BLaER1 treated with 17β-estradiol and CSF1 and Interleukin-3, amounts not matched to agents 10 nM and 100 nM (cell line): ENCODE data around the gene METTL14.

Source experiments
- H3K27ac ChIP-seq, 11 experiments: shearing (Covaris generic); formaldehyde crosslinking; 2 replicates each; pipeline ENCODE4 v1.8.1; 2022
- H3K27me3 ChIP-seq, 11 experiments: shearing (Covaris generic); formaldehyde crosslinking; 2 replicates each; pipeline ENCODE4 v1.8.1; 2022
- H3K36me3 ChIP-seq, 11 experiments: shearing (Covaris generic); formaldehyde crosslinking; 2 replicates each; pipeline ENCODE4 v1.8.1; 2022
- H3K4me1 ChIP-seq, 10 experiments: shearing (Covaris generic); formaldehyde crosslinking; 2 replicates each; pipeline ENCODE4 v1.8.1; 2022
- H3K4me2 ChIP-seq, 11 experiments: shearing (Covaris generic); formaldehyde crosslinking; 2 replicates each; pipeline ENCODE4 v1.8.1; 2022
- H3K4me3 ChIP-seq, 10 experiments: shearing (Covaris generic); formaldehyde crosslinking; 2 replicates each; pipeline ENCODE4 v1.8.1; 2022
- H3K9ac ChIP-seq, 11 experiments: shearing (Covaris generic); formaldehyde crosslinking; 2 replicates each; pipeline ENCODE4 v1.8.1; 2022
- H3K9me3 ChIP-seq, 11 experiments: shearing (Covaris generic); formaldehyde crosslinking; replicated peaks in 1 of 11; 2 replicates each; pipeline ENCODE4 v1.8.1; 2022
- H4K20me1 ChIP-seq, 11 experiments: shearing (Covaris generic); formaldehyde crosslinking; 2 replicates each; pipeline ENCODE4 v1.8.1; 2022
- Cebpa-rat ChIP-seq, 11 experiments: shearing (Covaris generic); IDR thresholded peaks; 2 replicates each; pipeline ENCODE4 v1.8.1; 2022

Gene METTL14

GRCh38 chr4:118754890-118755289 lies 69.7 kb downstream of the METTL14 start:
- Histone ChIP-seq H3K27me3 (no peaks in the 10 kb centered on the region), H3K9ac (no peak overlapping the region), H3K4me3 (no peak overlapping the region), H4K20me1 (peaks cover 0 to 10% (median 0%) of the 10 kb centered on the region in 11 experiments; a peak in 5 of 22 replicates), H3K27ac (no peak overlapping the region), H3K4me2 (no peak overlapping the region), H3K36me3 (peaks cover 32 to 99% (median 44%) of the 10 kb centered on the region in 11 experiments), H3K9me3 (no peaks in the 10 kb centered on the region), H3K4me1 (no peaks in the 10 kb centered on the region)
- no peak for TF ChIP-seq Cebpa-rat (IDR thresholded peaks at IDR 0.05)

GRCh38 chr4:118755438-118756226 lies 70.4 kb downstream of the METTL14 start:
- Histone ChIP-seq H3K4me2 (no peak overlapping the region), H4K20me1 (peaks cover 0 to 12% (median 0%) of the 10 kb centered on the region in 11 experiments; a peak in 5 of 22 replicates), H3K4me1 (no peaks in the 10 kb centered on the region), H3K36me3 (peaks cover 25 to 99% (median 46%) of the 10 kb centered on the region in 11 experiments), H3K27ac (no peak overlapping the region), H3K27me3 (no peaks in the 10 kb centered on the region), H3K4me3 (no peak overlapping the region), H3K9me3 (no peaks in the 10 kb centered on the region), H3K9ac (no peak overlapping the region)
- no peak for TF ChIP-seq Cebpa-rat (IDR thresholded peaks at IDR 0.05)

- Histone ChIP-seq H3K9ac (no peak overlapping the region), H3K27ac (no peak overlapping the region), H4K20me1 (peaks cover 0 to 12% (median 0%) of the 10 kb centered on the region in 11 experiments; a peak in 5 of 22 replicates), H3K4me1 (no peaks in the 10 kb centered on the region), H3K4me2 (no peak overlapping the region), H3K36me3 (peaks cover 20 to 99% (median 45%) of the 10 kb centered on the region in 11 experiments), H3K4me3 (no peak overlapping the region), H3K9me3 (no peaks in the 10 kb centered on the region), H3K27me3 (no peaks in the 10 kb centered on the region)
- no peak for TF ChIP-seq Cebpa-rat (IDR thresholded peaks at IDR 0.05)
Observed at GRCh38 chr4:118756429-118756828, 71.2 kb downstream of the METTL14 start.

- peaks cover 0 to 12% (median 0%) of the 10 kb centered on the region in 11 experiments; a peak in 5 of 22 replicates for H4K20me1 ChIP-seq
- peaks cover 15 to 99% (median 42%) of the 10 kb centered on the region in 11 experiments for H3K36me3 ChIP-seq
- H3K27ac ChIP-seq: no peak overlapping the region
- no peak overlapping the region for H3K4me2 ChIP-seq
- no peak overlapping the region for H3K4me3 ChIP-seq
- H3K27me3 ChIP-seq: no peaks in the 10 kb centered on the region
- H3K4me1 ChIP-seq: no peaks in the 10 kb centered on the region
- no peak overlapping the region for H3K9ac ChIP-seq
- H3K9me3 ChIP-seq: no peaks in the 10 kb centered on the region
- no peak for TF ChIP-seq Cebpa-rat (IDR thresholded peaks at IDR 0.05)
Observed at GRCh38 chr4:118756958-118757357, 71.8 kb downstream of the METTL14 start.

GRCh38 chr4:118757761-118758251 lies 72.6 kb downstream of the METTL14 start:
- TF ChIP-seq Cebpa-rat (IDR thresholded peaks at IDR 0.05): peak in 1 of 11 experiments; percentile 35; a peak in 1 of 22 replicates
- Histone ChIP-seq H4K20me1 (peaks cover 0 to 12% (median 0%) of the 10 kb centered on the region in 11 experiments; a peak in 5 of 22 replicates), H3K36me3 (peaks cover 12 to 99% (median 39%) of the 10 kb centered on the region in 11 experiments), H3K4me3 (no peak overlapping the region), H3K27ac (no peak overlapping the region), H3K27me3 (no peaks in the 10 kb centered on the region), H3K4me2 (no peak overlapping the region), H3K9ac (no peak overlapping the region), H3K9me3 (no peaks in the 10 kb centered on the region), H3K4me1 (no peaks in the 10 kb centered on the region)

- Histone ChIP-seq H3K4me3 (no peak overlapping the region), H3K36me3 (peaks cover 12 to 99% (median 38%) of the 10 kb centered on the region in 11 experiments), H3K27ac (no peak overlapping the region), H3K4me1 (no peaks in the 10 kb centered on the region), H3K9me3 (no peaks in the 10 kb centered on the region), H4K20me1 (peaks cover 0 to 12% (median 0%) of the 10 kb centered on the region in 11 experiments; a peak in 5 of 22 replicates), H3K4me2 (no peak overlapping the region), H3K9ac (no peak overlapping the region), H3K27me3 (no peaks in the 10 kb centered on the region)
- no peak for TF ChIP-seq Cebpa-rat (IDR thresholded peaks at IDR 0.05)
Observed at GRCh38 chr4:118758293-118758692, 73.1 kb downstream of the METTL14 start.

- H3K9ac ChIP-seq: no peak overlapping the region
- peaks cover 0 to 12% (median 0%) of the 10 kb centered on the region in 11 experiments; a peak in 5 of 22 replicates for H4K20me1 ChIP-seq
- H3K27ac ChIP-seq: no peak overlapping the region
- H3K36me3 ChIP-seq: peaks cover 23 to 99% (median 48%) of the 10 kb centered on the region in 11 experiments
- no peak overlapping the region for H3K4me2 ChIP-seq
- no peaks in the 10 kb centered on the region for H3K4me1 ChIP-seq
- no peaks in the 10 kb centered on the region for H3K27me3 ChIP-seq
- no peak overlapping the region for H3K4me3 ChIP-seq
- no peak for TF ChIP-seq Cebpa-rat (IDR thresholded peaks at IDR 0.05)
- H3K9me3 ChIP-seq: no peaks in the 10 kb centered on the region
Observed at GRCh38 chr4:118759481-118759880, 74.3 kb downstream of the METTL14 start.

GRCh38 chr4:118760092-118760491 lies 74.9 kb downstream of the METTL14 start:
- peaks cover 26 to 99% (median 51%) of the 10 kb centered on the region in 11 experiments for H3K36me3 ChIP-seq
- no peaks in the 10 kb centered on the region for H3K27me3 ChIP-seq
- no peaks in the 10 kb centered on the region for H3K4me1 ChIP-seq
- H4K20me1 ChIP-seq: peaks cover 0 to 12% (median 0%) of the 10 kb centered on the region in 11 experiments; a peak in 5 of 22 replicates
- TF ChIP-seq Cebpa-rat (IDR thresholded peaks at IDR 0.05): no peak
- no peak overlapping the region for H3K4me2 ChIP-seq
- H3K4me3 ChIP-seq: no peak overlapping the region
- no peak overlapping the region for H3K9ac ChIP-seq
- no peaks in the 10 kb centered on the region for H3K9me3 ChIP-seq
- H3K27ac ChIP-seq: no peak overlapping the region

- no peak overlapping the region for H3K4me2 ChIP-seq
- H3K4me3 ChIP-seq: no peak overlapping the region
- no peaks in the 10 kb centered on the region for H3K4me1 ChIP-seq
- H3K36me3 ChIP-seq: peaks cover 29 to 99% (median 51%) of the 10 kb centered on the region in 11 experiments
- peaks cover 0 to 12% (median 0%) of the 10 kb centered on the region in 11 experiments; a peak in 5 of 22 replicates for H4K20me1 ChIP-seq
- TF ChIP-seq Cebpa-rat (IDR thresholded peaks at IDR 0.05): no peak
- no peaks in the 10 kb centered on the region for H3K27me3 ChIP-seq
- no peak overlapping the region for H3K27ac ChIP-seq
- no peak overlapping the region for H3K9ac ChIP-seq
- H3K9me3 ChIP-seq: no peaks in the 10 kb centered on the region
Observed at GRCh38 chr4:118760493-118760892, 75.3 kb downstream of the METTL14 start.
